Progenitor cell of endocrine pancreas (in vitro differentiated cells): Measurements from ENCODE around the gene CRYGA. TPM values are rescaled to one million over a fixed set of nuclear protein-coding genes. Genes with fewer than 3 reads are reported as not detected.
"Not testable (repeated sequence)": the region's sequence is repeated elsewhere in the genome, so short reads cannot be mapped to it uniquely, and the experiment has no call there.

Source experiments
- DNase-seq: peaks from one replicate; pipeline ENCODE4 v3.0.0; 2021; ENCODE audit warnings: low spot score; ENCODE audit not compliant: unreplicated experiment
- H3K27ac Mint-ChIP-seq: 2 replicates; pipeline ENCODE4 v1.8.0; 2021; ENCODE audit warnings: mild to moderate bottlenecking, moderate library complexity, mixed read lengths
- H3K27me3 Mint-ChIP-seq: 2 replicates; pipeline ENCODE4 v1.8.0; 2021; ENCODE audit warnings: mixed read lengths
- H3K36me3 Mint-ChIP-seq: 2 replicates; pipeline ENCODE4 v1.8.0; 2022; ENCODE audit warnings: mixed read lengths; ENCODE audit not compliant: insufficient read depth
- H3K4me1 Mint-ChIP-seq: 2 replicates; pipeline ENCODE4 v1.8.0; 2021; ENCODE audit warnings: low read depth, mixed read lengths
- H3K4me3 Mint-ChIP-seq: 2 replicates; pipeline ENCODE4 v1.8.0; 2021; ENCODE audit warnings: low read depth, mild to moderate bottlenecking, moderate library complexity, mixed read lengths
- H3K9me3 Mint-ChIP-seq: 2 replicates; pipeline ENCODE4 v1.8.0; 2021; ENCODE audit warnings: low read depth, mixed read lengths
- total RNA-seq: library from RNA; stranded (reverse); gene quantifications from 2 replicates; pipeline ENCODE4 v1.2.1, GENCODE V29; 2021
- TF ChIP-seq, protein P1 (sequence below): fragments of 200-600 bp; sonication (generic); IDR thresholded peaks from one replicate; pipeline ENCODE4 v1.5.0; 2021; ENCODE audit warnings: antibody characterized with exemption, mild to moderate bottlenecking; ENCODE audit not compliant: unreplicated experiment

The CRYGA gene
- total RNA-seq, 1 donor from 2014 or later, result not detected

DNA sequence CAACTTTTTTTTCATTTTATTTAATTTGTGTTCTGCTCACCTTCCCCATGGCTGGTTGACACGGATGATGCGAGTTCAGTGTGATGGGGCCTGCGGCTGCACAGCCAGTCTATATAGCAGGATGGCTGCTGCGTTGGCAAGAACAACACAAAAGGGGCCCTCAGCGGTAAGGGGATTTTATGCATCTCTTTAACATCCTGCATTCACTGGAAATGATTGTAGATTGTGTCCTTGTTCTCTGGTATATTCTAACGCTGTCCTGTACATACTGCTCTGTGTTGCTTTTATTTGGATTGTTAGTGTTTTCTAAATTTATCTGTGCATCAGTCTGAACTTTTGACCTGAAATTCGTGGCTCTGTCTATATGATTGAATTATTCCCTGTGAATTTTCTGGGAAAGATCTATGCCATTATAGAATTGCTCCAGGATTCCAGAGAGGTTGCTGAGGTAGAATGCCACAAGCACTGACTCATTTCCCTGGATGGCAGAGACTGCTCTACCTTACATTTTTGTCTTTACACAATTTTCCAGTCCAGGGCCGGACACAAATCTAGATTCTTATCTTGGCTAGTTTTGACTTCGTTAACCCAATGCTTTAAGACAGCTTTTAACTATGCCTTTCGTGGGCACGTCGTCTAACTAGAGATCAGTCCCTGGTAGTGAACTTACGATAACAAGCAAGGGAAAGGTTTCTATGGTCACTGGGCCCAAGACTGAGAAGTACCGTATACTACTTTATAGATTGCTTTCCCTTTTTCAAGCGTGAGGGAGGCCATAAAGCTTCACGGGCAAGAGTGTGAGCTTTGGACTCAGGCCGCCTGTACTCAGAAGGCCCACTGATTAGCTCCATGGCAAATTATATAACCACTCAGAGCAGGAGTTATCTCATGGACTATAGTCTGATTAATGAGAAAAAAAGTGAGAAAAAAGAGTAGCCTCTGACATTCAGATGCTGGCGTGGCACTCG is 33.4 kb downstream of the CRYGA start, which contains the start of gene CRYGC:
Gene CRYGC (minus strand): TSS at position 85 of the 968 bp plus-strand sequence. CDS start 36 bp downstream, at position 49.
- no peak for DNase-seq
- Mint-ChIP-seq H3K9me3 (no peaks in the 10 kb centered on the region), H3K4me3 (no peak within 1 kb of the TSS), H3K27me3 (no peaks in the 10 kb centered on the region), H3K27ac (no peak within 1 kb of the TSS), H3K4me1 (peaks cover 20% of the 10 kb centered on the region), H3K36me3 (no peaks in the 10 kb centered on the region)
- TF ChIP-seq, protein P1, sequence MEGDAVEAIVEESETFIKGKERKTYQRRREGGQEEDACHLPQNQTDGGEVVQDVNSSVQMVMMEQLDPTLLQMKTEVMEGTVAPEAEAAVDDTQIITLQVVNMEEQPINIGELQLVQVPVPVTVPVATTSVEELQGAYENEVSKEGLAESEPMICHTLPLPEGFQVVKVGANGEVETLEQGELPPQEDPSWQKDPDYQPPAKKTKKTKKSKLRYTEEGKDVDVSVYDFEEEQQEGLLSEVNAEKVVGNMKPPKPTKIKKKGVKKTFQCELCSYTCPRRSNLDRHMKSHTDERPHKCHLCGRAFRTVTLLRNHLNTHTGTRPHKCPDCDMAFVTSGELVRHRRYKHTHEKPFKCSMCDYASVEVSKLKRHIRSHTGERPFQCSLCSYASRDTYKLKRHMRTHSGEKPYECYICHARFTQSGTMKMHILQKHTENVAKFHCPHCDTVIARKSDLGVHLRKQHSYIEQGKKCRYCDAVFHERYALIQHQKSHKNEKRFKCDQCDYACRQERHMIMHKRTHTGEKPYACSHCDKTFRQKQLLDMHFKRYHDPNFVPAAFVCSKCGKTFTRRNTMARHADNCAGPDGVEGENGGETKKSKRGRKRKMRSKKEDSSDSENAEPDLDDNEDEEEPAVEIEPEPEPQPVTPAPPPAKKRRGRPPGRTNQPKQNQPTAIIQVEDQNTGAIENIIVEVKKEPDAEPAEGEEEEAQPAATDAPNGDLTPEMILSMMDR, result no peak

DNA sequence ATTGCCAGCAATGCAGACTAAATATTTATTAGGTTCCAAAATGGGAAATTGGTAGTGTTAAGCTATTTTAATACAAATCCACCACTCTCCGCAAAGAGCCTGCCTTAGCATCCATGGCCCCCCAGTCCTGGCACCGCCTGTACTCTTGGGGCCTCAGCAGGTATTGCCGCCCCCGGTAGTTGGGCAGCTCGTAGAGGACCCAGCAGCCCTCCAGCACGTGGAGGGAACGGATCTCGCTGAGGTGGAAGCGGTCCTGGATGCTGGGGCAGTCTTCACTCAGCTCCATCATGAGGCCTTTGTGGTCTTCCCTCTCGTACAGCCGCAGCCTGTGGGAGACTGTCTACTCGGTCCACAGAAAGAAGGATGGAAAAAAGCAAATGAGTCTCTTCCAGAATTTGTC is 35.3 kb downstream of the CRYGA start:
- Mint-ChIP-seq H3K9me3 (no peaks in the 10 kb centered on the region), H3K27ac (no peak overlapping the region), H3K36me3 (no peaks in the 10 kb centered on the region), H3K4me3 (no peak overlapping the region), H3K27me3 (no peaks in the 10 kb centered on the region), H3K4me1 (peaks cover 25% of the 10 kb centered on the region)
- DNase-seq, result no peak
- TF ChIP-seq, protein P1, result no peak

DNA sequence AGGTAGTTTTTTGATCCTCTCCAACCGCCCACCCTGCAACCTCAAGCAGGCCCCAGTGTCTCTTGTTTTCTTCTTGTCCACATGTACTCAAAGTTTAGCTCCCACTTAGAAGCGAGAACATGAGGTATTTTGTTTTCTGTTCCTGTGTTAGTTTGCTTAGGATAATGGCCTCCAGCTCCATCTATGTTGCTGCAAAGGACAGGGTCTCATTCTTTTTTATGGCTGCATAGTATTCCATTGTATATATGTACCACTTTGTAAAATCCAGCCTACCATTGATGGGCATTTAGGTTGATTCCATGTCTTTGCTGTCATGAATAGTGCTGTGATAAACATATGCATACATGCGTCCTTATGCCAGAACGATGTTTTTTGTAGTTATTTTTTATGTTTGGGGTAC is 36.3 kb downstream of the CRYGA start:
- peaks cover 21% of the 10 kb centered on the region for H3K4me1 Mint-ChIP-seq
- TF ChIP-seq, protein P1, result no peak
- no peaks in the 10 kb centered on the region for H3K27me3 Mint-ChIP-seq
- no peaks in the 10 kb centered on the region for H3K9me3 Mint-ChIP-seq
- no peaks in the 10 kb centered on the region for H3K36me3 Mint-ChIP-seq
- no peak for DNase-seq
- no peak overlapping the region for H3K4me3 Mint-ChIP-seq
- H3K27ac Mint-ChIP-seq, result no peak overlapping the region

DNA sequence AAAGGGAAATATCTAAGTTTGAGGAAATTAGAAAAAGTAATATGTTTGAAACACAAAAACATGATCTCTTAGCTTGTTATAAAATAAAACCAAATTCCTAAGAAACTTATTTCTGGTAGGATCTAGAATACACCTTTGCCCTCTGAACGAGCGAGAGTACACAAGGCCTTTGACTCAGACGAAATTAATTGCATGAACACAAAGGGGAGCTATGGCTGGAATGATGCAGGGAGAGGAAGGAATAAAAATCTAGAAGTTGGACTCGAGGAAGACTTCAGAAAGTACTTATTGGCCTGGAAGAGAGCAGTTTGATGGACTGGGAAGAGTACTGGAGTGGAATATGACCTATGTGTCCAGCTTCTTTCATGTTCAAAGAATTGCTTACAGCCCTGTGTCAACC is 38.1 kb downstream of the CRYGA start:
- no peak for DNase-seq
- peaks cover 14% of the 10 kb centered on the region for H3K4me1 Mint-ChIP-seq
- no peak overlapping the region for H3K4me3 Mint-ChIP-seq
- no peaks in the 10 kb centered on the region for H3K36me3 Mint-ChIP-seq
- no peaks in the 10 kb centered on the region for H3K27me3 Mint-ChIP-seq
- no peaks in the 10 kb centered on the region for H3K9me3 Mint-ChIP-seq
- TF ChIP-seq, protein P1, result no peak
- H3K27ac Mint-ChIP-seq, result no peak overlapping the region

DNA sequence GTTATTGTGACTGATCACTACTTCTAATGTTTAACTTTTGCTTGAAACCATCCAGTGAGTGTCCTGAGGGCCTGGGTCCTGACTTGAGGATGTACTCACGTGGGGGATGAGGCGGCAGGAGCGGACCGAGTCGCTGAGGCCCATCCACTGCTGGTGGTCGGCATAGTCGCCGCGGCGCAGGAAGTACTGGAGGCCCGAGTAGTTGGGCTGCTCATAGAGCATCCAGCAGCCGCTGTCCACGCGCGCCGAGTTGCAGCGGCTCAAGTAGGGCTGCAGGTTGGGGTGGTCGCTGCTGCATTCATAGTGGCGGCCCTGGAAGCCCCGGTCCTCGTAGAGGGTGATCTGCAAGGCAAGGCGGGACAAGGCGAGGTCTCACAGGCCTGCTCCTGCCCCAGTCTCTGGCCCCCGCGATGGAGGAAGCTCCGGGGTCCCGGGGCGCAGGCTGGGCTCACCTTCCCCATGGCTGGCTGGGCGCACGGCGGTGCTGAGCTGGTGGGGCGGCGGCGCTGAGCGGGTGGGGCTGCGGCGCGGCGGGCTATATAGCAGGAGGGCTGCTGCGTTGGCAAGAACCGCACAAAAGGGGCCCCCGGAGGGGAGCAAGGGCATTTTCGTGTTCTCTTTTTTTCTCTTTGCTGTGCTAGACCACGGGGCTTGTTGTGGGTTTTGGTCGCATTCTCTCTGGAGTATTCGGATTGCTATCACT is 39.2 kb downstream of the CRYGA start, which contains the start of gene CRYGD:
Gene CRYGD (minus strand): TSS at position 512 of the 703 bp plus-strand sequence. CDS start 51 bp downstream, at position 461.
- H3K4me3 Mint-ChIP-seq, result peak within 1 kb of the TSS; percentile 29
- DNase-seq, H3K27ac Mint-ChIP-seq, H3K36me3 Mint-ChIP-seq, H3K9me3 Mint-ChIP-seq, H3K4me1 Mint-ChIP-seq, H3K27me3 Mint-ChIP-seq: not testable (repeated sequence)
